ENCODE results near the gene NLGN1. TPM values are rescaled to one million over a fixed set of nuclear protein-coding genes. Genes with fewer than 3 reads are reported as not detected.

NLGN1 gene
- total RNA-seq, 1 experiment from 2014 or later: 5.2 TPM

DNA sequence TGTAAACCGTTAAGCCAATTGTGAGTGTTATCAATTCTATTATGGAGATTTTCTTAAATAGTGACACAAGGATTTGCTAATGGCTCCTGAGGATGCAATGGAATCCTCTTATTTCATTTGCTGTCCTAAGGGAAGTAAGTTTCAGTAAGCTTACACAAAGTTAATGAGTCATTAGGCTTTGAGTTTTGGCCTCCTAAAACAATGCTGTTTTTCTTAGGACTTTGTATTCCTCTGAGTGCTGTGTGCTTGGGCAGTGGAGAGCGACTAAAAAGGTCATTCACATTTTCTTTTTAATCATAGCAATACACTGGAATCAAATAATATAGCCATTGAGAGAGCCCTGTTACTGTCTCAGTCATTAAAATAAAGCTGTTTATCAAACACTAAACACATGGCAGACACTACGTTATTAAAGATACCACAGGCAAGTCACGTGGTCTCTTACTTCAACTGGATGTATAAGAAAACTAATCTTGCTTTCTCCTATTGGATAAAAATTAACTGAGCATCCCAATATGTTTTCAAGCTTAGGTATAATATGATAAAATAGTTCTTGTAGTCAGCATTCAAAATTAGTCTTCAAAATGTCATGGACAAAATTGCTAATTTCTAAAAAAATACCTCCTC lies 290.8 kb downstream of the NLGN1 start:
- Histone ChIP-seq H3K4ac (ENCODE audit: low read depth, low read length) (no peak overlapping the region), H4K20me1 (ENCODE audit: control insufficient read depth, insufficient read depth, insufficient read length) (no peaks in the 10 kb centered on the region), H3K23me2 (ENCODE audit: insufficient read length, low read depth, low read length, poor library complexity, severe bottlenecking) (no peaks in the 10 kb centered on the region), H3K56ac (ENCODE audit: insufficient read length, low read depth, low read length) (no peak overlapping the region), H3K27me3 (ENCODE audit: insufficient read depth, low read length) (no peaks in the 10 kb centered on the region), H3K18ac (ENCODE audit: insufficient read length, low read depth, low read length) (no peak overlapping the region), H2BK15ac (ENCODE audit: low read depth, low read length) (no peak overlapping the region), H3K23ac (ENCODE audit: insufficient read length, low read depth, low read length) (no peak overlapping the region), H3K9me3 (ENCODE audit: control insufficient read depth, low read depth, low read length) (no peaks in the 10 kb centered on the region), H3K14ac (ENCODE audit: insufficient read depth, low read length) (no peak overlapping the region), H2BK12ac (ENCODE audit: insufficient read length, low read depth, low read length) (no peak overlapping the region), H3K79me1 (ENCODE audit: insufficient read depth, low read depth, low read length, poor library complexity, severe bottlenecking) (no peaks in the 10 kb centered on the region), H2BK20ac (ENCODE audit: low read depth, low read length, poor library complexity, severe bottlenecking) (no peak overlapping the region), H4K5ac (ENCODE audit: insufficient read length, low read depth, low read length) (no peak overlapping the region), H2AK5ac (ENCODE audit: insufficient read length, low read length) (no peak overlapping the region), H2BK120ac (ENCODE audit: low read depth, low read length, poor library complexity, severe bottlenecking) (no peak overlapping the region), H2AFZ (ENCODE audit: low read length) (no peak overlapping the region), H3K27ac (ENCODE audit: insufficient read length, low read depth, low read length) (no peak overlapping the region), H4K8ac (replicated peaks; ENCODE audit: insufficient read length, low read depth, low read length) (no peak overlapping the region), H3K4me1 (ENCODE audit: insufficient read depth, low read length) (peaks cover 2% of the 10 kb centered on the region; the same call in 1 of the 2 replicates), H2BK5ac (ENCODE audit: insufficient read length, low read length) (no peak overlapping the region), H3K4me2 (ENCODE audit: insufficient read depth, insufficient read length, low read length) (no peak overlapping the region), H3K79me2 (ENCODE audit: insufficient read depth, low read length) (no peaks in the 10 kb centered on the region), H3K9ac (ENCODE audit: extremely low read depth, insufficient read length, low read length) (no peak overlapping the region), H3T11ph (ENCODE audit: low read length) (no peak overlapping the region), H4K91ac (ENCODE audit: insufficient read length, low read depth, low read length) (no peak overlapping the region)
- H3K9me3 Mint-ChIP-seq: no peaks in the 10 kb centered on the region
- peaks cover 4 to 16% of the 10 kb centered on the region in 2 experiments for H3K4me1 Mint-ChIP-seq
- DNase-seq: no peak
- no peak overlapping the region for H3K4me3 Mint-ChIP-seq
- TF ChIP-seq, protein P1, sequence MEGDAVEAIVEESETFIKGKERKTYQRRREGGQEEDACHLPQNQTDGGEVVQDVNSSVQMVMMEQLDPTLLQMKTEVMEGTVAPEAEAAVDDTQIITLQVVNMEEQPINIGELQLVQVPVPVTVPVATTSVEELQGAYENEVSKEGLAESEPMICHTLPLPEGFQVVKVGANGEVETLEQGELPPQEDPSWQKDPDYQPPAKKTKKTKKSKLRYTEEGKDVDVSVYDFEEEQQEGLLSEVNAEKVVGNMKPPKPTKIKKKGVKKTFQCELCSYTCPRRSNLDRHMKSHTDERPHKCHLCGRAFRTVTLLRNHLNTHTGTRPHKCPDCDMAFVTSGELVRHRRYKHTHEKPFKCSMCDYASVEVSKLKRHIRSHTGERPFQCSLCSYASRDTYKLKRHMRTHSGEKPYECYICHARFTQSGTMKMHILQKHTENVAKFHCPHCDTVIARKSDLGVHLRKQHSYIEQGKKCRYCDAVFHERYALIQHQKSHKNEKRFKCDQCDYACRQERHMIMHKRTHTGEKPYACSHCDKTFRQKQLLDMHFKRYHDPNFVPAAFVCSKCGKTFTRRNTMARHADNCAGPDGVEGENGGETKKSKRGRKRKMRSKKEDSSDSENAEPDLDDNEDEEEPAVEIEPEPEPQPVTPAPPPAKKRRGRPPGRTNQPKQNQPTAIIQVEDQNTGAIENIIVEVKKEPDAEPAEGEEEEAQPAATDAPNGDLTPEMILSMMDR (conservative IDR thresholded peaks at IDR 0.05): no peak
- H3K27ac Mint-ChIP-seq: no peak overlapping the region; a peak in 1 of 7 replicates
- WGBS (ENCODE audit: extremely low coverage, insufficient read length, low lambda C conversion rate): no CpG with 5 or more reads among the region's 4 CpGs
- no peaks in the 10 kb centered on the region for H3K36me3 Mint-ChIP-seq (ENCODE audit: insufficient read depth in 1 of 3, low read depth in 3 of 3)
- H3K27me3 Mint-ChIP-seq (ENCODE audit: low read depth): no peaks in the 10 kb centered on the region

Data from H9 (cell line).